Activated CD4-positive, CD25-positive, alpha-beta regulatory T cell treated with anti-CD3 and anti-CD28 coated beads, Interleukin-2, amount 50 U/mL, for 24 hours (primary cell): ENCODE measurements around the gene TNFRSF9.
"Not testable (repeated sequence)": the region's sequence is repeated elsewhere in the genome, so short reads cannot be mapped to it uniquely, and the experiment has no call there.

Source experiments
- ATAC-seq, 2 donors: fragments of 150-1000 bp; cut with Tn5 transposase; one replicate each; pipeline ENCODE4 v1.10.0; 2021; ENCODE audit warnings: mild to moderate bottlenecking in 1 of 2, moderate library complexity in 1 of 2

Gene TNFRSF9

DNA sequence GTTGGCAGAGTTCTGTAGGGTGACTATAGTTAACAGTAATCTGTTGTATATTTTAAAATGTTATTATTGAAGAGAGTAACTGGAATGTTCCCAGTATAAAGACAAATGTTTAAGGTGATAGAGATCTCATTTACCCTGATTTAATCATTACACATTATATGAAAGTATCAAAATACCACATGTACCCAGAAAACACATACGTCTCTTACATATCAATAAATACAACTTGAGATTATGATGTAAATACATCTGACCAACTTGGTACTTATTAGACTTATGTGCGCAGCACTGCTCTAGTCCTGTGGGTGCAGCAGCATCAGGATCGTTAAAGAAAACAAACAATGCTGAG is 20.2 kb upstream of the TNFRSF9 start:
- ATAC-seq = peak in 1 of 2 donors; percentile 19

DNA sequence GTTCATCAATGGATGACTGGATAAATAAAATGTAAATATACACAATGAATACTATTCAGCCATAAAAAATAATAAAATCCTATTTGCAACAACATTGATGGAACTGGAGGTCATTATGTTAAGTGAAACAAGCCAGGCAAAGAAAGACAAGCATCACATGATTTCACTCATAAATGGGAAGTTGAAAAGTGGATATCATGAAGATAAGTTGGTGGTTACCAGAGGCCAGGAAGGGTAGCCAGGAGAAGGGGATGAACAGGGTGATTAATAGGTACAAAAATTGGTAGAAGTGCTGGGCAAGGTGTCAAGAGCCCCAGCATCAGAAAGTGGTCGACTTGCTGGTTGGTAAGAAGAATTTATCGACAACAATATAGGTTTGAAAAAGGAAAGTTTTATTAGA is 19.5 kb upstream of the TNFRSF9 start:
- no peak for ATAC-seq

DNA sequence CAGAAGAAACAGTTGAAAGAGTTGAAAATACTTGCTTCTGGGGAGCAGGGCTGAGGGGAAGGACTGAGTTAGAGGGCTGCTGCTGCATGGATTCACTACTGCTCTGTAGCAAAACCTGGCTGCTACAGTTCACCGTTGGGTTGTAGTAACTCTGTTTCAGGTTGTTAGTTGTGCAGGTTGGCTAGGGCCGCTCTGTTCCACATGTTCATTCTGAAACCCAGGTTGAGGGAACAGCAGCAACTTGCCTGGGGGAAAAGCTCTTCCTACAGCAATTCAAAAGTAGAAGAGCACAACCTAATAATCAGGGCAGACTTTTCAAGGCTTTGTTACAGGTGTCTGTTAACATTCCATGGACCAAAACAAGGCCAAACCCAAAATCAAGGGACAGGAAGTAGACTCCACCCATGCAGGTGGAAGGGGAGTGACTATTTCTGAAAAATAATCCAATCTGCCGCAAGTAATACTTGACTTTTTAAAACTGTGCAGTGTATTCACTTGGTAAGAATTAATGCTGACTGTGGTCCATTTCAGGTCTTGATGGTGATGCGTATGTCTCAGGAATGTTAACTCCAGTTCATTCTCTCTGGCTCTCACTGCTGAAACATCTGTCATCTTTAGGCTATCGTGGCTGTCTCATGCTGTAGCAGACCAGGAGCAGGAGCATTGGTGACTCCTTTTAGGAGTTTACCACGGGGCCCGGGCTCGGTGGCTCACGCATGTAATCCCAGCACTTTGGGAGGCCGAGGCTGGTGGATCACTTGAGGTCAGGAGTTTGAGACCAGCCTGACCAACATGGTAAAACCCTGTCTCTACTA is 15.8 kb upstream of the TNFRSF9 start:
- ATAC-seq = no peak

DNA sequence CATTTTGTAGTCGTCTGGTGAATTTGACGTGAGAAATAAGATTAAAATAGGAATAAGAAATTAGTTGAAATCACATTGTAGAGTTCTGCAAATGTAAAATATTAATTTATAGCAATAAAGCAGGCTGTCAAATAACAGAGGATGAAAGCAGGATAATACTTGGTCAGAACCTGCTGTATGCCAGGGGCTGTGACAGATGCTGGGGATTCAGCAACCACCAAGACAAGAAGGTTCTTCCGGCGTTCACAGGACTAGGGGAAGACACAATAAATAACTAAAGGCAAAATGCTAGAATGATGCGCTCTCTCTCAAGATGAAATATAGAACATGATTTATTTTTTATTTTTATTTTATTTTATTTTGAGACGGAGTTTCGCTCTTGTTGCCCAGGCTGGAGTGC is 14.0 kb upstream of the TNFRSF9 start:
- no peak for ATAC-seq

DNA sequence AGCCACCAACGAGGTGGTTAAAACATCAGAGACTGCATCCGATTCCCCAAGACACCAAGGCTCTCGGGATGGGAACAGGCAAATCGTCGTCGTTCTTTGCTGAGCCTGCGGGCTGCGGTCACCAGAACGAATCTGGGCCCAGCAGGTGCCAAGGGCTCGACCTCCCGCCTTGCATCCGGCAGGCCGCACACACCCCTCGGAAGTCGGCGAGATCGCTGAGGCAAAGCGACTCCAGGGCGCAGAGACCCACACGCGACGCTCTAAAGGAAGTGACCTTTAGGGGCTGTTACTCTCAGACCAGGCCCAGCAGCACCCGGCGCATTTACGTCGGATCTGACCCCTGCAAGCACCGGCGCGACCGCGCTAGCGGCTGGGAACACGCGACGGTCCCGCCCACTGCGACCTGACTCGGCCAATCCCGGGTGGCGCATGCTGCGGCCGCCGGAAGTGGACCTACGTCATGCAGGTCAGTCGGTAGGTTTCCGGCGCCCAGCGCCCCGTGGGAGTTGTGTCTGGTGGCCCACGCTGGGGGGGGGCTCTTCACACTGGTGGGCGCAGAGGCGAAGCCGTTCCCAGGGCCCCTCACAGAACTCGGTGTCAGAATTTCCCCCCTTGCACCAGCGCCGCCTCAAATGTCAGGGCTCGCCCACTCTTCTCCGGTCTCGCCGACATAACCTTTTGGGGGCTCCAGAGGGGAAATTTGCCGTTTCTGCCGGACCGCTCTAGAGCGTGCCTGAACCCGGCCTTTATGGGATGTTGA is 13.4 kb upstream of the TNFRSF9 start:
- ATAC-seq = peak; percentile 72 to 78

DNA sequence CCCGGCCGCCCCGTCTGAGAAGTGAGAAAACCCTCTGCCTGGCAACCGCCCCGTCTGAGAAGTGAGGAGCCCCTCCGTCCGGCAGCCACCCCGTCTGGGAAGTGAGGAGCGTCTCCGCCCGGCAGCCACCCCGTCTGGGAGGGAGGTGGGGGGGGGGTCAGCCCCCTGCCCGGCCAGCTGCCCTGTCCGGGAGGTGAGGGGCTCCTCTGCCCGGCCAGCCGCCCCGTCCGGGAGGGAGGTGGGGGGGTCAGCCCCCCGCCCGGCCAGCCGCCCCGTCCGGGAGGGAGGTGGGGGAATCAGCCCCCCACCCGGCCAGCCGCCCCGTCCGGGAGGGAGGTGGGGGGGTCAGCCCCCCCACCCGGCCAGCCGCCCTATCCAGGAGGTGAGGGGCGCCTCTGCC is 12.2 kb upstream of the TNFRSF9 start:
- ATAC-seq = not testable (repeated sequence)

DNA sequence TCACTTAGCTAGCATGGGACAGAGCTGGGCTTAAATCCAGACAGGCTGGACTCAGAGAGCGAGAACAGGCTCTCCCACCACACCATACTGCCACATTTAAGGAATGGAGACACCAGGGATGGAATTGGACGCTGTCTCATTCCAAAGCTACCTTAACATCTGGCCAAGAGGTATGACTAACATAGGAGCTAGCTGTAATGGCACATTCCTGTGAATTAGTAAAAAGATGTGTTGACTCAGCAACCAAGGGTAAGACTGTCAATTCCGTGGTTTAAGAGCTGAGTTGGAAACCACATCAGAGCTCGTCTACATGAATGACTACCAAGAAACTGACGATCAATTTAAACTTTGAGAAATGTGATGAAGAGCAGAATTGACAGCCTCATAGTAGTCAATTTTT is 8.3 kb upstream of the TNFRSF9 start:
- ATAC-seq = peak; percentile 93 to 96

DNA sequence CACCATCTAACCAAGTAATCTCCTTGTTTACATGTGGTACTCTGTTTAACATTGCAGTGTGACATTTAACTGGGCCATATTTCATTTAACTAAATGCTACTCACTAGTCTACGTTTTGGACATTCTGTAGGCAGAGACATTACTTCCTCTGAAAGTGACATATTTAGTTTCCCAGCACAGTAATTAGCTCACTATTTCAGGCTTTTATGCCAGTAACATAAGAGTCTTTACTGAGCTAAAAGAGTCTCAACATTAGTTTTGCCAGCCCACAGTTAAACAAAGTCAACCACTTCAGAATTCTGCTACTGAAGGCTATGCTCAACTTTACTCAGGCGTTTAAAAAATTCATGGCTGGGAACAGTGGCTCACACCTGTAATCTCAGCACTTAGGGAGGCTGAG is 2.6 kb upstream of the TNFRSF9 start:
- ATAC-seq = no peak

DNA sequence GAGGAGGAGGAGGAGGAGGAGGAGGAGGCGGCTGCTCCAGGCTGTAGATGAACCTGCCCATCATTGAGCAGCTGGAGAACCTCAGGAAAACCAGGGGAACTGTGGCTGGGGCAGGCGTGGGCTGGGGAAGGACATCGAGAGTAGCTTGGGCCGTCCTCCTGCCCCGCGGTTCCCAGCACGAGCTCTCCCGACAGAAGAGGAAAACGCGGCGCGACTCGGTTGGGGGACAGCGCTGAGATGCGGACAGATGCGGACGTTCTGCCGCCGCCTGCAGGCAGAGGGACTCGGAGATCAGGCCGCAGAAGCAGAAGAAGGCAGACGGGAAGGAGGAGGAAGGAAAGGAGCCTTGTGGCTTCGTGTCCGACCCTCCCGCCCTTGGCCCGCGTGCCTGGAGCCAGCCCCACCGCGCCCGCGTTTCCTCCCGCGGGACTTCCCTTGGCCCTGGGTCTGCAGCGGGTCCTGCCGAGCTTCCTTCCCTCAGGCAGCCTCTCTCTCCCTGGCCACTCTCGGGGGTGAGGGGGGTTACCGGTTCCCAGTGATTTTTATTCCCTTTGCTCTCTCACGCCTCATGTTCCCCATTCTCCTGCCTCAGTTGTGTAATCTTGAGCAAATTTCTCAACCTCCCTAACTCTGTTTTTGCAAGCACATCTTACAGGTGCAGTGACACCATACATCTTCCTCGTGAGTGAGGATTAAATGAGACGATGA is 1.7 kb upstream of the TNFRSF9 start:
- peak in 1 of 2 donors; percentile 5 for ATAC-seq

DNA sequence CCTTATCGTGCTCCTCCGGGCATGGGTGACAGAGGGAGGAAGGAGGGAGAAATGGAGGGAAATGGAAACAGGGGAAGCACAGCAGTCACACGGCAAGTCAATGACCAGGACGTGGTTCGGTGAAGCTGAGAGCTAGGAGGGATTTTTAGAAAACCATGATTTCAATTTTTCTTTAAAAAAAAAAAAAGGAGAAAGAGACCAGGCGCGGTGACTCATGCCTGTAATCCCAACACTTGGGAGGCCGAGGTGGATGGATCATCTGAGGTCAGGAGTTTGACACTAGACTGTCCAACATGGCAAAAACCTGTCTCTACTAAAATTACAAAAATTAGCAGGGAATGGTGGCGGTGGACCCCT is 776 bp upstream of the TNFRSF9 start:
- no peak for ATAC-seq

DNA sequence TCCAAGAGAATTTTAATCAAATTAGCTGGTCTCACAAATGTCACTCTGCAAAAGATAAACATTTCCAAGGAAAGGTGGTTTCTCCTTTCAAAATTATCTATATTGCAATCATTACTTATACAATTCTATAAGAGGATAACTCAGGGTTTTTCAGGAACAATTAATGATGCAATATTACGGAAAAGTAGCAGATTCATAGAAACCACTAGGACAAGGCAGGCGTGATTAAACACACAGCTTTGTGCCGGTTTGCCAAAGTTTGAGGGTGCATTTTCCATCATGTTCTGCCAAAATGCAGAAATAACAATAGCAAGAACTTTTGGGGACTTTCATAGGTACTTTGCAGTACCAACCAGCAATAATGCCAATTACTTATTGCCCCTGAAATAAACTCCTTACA is 605 bp downstream of the TNFRSF9 start:
- no peak for ATAC-seq

DNA sequence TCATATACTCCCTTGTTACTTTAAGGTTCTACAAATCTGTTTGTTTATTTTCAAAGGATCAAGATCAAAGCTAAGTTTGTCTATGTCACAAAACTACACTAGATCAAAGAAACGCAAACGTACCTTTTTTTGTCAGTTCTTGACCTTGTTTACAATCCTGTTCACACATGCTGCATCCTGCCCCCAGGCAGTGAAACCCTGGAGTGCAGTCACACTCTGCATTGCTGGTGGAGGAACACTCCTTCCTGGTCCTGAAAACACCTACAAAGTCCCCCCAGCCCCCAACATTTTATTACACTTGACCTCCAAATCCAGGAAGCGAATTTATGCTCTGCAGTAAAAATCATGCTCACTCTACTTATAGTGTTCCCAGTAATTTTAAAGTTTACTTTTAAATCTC is 2.6 kb downstream of the TNFRSF9 start:
- no peak for ATAC-seq

DNA sequence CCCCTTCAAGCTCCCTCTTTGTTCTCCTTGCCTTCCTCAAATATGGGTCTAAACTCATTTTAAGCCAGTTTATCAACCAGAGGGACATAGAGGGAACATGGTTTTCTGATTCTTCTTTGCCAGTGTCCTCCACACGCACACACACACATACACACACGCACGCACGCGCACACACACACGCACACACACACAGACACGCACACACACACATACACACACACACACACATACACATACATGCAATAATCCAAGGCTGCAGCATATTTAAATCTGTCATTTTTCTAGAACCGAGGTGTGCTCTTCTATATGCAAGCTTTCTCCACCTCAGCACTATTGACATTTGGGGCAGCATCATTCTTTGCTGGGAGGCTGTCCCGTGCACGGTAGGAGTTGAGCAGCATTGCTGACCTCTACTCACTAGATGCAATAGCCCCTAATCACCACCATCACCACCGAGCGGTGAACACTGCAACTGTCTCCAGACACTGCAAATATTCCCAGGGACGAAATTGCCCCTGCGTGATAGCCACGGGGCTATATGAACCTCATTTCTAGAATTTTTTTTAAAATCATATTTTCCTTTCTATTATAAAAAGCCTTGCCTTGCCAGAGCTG is 8.0 kb downstream of the TNFRSF9 start:
- ATAC-seq = no peak

DNA sequence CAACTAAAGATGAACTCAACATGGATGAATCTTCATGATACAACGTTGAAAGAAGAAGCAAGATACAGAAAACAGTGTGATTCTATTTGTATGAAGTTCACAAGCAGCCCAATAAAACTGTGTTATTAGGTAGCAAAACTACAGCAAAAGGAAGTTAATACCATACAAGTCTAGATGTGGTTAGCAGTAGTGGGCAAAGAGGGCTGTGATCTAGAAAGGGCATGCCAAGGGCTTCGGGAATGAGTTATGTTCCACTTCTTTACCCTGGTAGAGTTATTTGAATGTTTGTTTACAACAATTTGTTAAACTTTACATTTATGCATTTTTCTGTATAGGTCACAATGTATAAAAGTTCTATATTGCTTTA is 9.2 kb downstream of the TNFRSF9 start:
- peak in 1 of 2 donors; percentile 9 for ATAC-seq

DNA sequence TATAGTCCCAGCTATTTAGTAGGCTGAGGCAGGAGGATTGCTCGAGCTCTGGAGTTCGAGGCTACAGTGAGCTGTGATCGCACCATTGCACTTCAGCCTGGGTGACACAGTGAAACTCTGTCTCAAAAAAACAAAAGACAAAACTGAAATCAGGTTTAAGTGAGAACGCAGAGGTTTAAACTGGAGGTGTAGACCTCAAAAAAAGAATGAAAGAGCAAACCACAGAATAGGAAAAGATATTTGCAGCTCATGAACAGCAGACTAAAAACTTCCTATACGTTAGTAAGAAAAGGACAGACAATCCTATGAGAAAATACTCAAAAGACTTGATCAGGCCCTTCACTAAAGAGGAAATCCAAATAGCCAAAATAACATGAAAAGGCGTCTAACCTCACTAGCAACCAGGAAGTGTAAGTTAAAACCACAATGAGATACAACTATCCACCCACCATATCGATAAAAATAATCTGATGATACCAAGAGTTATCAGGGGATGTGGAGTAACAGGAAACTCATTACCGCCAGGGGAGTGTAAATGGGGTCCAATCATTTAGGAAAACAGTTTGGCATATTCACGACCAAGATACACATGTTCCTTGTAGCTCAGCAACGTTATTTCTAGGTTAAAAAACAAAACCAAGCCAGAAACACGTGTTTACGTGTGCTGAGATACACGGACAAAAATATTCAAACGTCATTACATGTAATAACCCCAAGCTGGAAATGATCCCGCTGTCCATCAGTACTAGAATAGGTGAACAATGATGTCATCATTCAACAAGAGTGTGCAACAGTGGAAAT is 9.8 kb downstream of the TNFRSF9 start:
- ATAC-seq = peak; percentile 80 to 82

DNA sequence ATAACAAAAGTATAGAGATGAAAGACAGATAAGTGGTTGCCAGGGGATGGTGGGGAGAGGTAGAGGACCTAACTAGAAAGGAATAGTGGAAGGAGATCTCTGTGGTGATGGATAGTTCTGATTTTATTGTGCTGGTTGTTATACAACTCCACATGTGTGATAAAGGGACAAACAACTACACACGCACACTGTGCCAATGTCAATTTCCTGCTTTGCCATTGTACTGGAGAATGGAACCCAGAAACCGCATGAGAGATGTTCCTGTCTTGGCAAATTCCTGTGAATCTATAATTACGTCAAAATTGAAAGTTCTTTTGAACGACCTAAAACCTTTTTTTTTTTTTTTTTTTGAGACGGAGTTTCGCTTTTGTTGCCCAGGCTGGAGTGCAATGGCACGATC is 11.0 kb downstream of the TNFRSF9 start:
- ATAC-seq = peak in 1 of 2 donors; percentile 5

DNA sequence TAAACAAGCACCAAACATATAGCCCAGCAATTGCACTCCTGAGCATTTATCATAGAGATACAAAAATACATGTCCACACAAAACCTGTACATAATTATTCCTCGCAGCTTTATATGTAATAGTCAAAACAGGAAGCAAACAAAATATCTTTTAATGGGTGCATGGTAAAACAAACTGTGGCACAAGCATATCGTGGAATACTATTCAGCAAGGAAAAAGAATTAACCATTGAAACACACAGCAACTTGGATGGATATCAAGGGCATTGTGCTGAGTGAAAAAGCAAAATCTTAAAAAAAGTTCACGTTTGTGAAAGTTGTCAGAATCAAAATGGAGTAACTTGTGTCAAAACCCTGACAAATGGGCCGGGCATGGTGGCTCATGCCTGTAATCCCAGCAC is 12.4 kb downstream of the TNFRSF9 start:
- no peak for ATAC-seq

DNA sequence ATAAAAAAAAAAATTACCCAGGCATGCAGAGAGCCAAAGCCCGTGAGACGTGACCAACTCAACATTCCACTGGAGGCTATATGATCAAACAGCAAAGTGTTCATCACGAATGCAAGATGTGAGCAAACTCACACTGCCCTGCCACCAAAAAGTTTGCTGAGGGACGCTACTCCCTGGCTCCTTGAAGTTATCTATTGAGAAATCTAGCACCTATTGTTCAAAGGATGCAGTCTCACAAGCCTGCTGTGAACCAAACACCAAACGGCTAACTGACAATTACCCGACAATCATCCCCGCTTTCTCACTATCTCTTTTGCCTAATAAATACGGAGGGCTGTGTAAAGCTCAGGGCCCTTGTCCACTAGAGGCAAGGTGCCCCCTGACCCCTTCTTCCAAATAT is 13.6 kb downstream of the TNFRSF9 start:
- not testable (repeated sequence) for ATAC-seq

DNA sequence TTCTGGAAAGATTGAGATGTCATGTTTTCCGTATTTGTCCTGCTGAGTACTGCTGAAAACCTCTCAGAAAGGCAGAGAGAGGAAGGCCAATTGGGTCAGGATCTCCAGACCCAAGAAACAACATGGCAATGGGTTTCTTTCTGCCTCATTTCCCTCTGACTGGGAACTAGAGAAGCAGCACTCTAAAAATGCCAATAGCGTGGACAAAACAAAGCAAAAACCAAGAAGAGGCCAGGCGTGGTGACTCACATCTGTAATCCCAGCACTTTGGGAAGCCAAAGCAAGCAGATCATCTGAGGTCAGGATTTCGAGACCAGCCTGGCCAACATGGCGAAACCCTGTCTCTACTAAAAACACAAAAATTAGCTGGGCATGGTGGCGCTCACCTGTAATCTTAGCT is 18.3 kb downstream of the TNFRSF9 start:
- ATAC-seq = no peak

DNA sequence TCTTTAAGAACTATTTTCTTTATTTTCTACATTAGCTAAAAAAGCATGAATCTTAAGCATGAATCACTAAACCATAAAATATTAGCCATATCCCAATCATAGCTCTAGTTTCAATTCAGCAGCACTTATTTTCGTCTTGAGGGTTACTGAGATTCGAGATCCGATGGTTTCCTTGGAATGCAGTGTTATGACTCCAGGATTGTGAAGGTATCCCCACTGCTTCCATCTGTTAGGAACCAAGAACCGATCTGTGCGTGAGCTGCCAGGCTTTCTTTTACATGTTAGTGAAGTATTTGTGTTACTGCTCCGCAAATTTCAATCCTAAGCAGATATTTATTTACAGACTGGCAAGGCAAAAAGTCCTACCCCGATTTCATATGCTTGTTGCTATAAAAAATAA is 18.8 kb downstream of the TNFRSF9 start:
- ATAC-seq = no peak

DNA sequence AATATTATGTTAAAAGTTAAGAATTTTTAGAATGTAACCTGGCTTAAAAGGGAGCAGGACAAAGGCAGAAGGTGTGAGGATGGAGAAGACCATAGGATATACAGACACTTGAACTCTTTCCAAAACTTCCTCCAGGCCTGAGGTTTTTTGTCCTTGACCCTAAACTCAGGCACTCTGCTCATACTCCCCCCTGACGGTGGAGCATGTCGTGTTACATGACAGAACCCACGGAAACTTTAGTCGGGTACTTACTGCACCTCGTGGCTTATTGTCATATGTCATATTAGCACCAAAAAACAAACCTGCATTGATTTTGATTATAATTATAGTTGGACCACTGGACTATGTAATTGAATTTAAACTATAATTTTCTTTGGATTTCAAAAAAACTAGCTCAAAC is 20.8 kb downstream of the TNFRSF9 start:
- no peak for ATAC-seq

DNA sequence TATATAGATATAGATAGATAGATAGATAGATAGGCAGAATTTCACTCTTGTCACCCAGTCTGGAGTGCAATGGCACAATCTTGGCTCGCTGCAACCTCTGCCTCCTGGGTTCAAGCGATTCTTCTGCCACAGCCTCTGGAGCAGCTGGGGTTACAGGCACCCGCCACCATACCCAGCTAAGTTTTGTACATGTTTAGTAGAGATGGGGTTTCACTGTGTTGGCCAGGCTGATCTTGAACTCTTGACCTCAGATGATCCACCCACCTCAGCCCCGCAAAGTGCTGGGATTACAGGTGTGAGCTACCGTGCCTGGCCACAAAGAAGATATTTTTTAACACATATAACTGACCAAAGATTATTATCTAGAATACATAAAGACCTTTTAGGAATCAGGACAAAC is 22.7 kb downstream of the TNFRSF9 start:
- ATAC-seq = not testable (repeated sequence)

DNA sequence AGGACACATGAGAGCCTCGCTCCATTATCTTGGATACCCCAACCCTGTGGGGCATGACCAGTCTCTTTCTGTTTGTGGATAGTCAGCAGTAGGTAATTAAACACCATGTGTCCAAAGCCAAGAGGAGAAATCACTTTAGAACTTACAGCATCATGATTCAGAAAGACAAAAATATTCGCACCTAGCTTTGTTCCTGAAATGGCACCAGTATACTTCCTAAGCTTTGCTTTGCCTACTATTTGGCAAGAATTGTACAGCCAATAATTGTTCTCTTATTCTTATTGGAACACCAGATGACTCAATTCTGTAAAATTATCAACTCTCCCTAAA is 24.2 kb downstream of the TNFRSF9 start:
- no peak for ATAC-seq
